ENCODE data around the gene TMEM198.

GRCh38 chr2:219500135-219500534, 43.7 kb upstream of the TMEM198 start:
- TF ChIP-seq, protein P1, sequence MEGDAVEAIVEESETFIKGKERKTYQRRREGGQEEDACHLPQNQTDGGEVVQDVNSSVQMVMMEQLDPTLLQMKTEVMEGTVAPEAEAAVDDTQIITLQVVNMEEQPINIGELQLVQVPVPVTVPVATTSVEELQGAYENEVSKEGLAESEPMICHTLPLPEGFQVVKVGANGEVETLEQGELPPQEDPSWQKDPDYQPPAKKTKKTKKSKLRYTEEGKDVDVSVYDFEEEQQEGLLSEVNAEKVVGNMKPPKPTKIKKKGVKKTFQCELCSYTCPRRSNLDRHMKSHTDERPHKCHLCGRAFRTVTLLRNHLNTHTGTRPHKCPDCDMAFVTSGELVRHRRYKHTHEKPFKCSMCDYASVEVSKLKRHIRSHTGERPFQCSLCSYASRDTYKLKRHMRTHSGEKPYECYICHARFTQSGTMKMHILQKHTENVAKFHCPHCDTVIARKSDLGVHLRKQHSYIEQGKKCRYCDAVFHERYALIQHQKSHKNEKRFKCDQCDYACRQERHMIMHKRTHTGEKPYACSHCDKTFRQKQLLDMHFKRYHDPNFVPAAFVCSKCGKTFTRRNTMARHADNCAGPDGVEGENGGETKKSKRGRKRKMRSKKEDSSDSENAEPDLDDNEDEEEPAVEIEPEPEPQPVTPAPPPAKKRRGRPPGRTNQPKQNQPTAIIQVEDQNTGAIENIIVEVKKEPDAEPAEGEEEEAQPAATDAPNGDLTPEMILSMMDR (IDR thresholded peaks at IDR 0.05): no peak
- TF ChIP-seq POLR2AphosphoS5 (IDR thresholded peaks at IDR 0.05; ENCODE audit: insufficient read depth in 1 of 2, low read depth in 1 of 2): no peak

Data from vagina (tissue), 2 donors.